ENCODE results near the gene GOLPH3L.

The GOLPH3L gene

GRCh38 chr1:150696995-150697927, at the start of gene GOLPH3L:
GOLPH3L (minus strand) TSS chr1:150697154; CDS start chr1:150694838, 2,316 bp downstream.
- Histone ChIP-seq H3K4me2 (peak within 1 kb of the TSS; percentile 67), H3K9ac (peak within 1 kb of the TSS; percentile 51), H3K36me3 (ENCODE audit: insufficient read depth) (no peaks in the 10 kb centered on the region; the same call in 1 of the 2 replicates), H2AFZ (ENCODE audit: low read depth) (peak within 1 kb of the TSS; percentile 75), H3K27ac (peak within 1 kb of the TSS; percentile 43), H3K27me3 (ENCODE audit: insufficient read depth, low read depth) (no peaks in the 10 kb centered on the region), H3K4me3 (IDR thresholded peaks at IDR 0.05; ENCODE audit: insufficient read depth, low read depth, low read length) (peak within 1 kb of the TSS; percentile 100), H3K4me1 (ENCODE audit: low read depth, poor library complexity, severe bottlenecking) (peaks cover 25% of the 10 kb centered on the region), H4K20me1 (ENCODE audit: insufficient read depth) (no peaks in the 10 kb centered on the region), H3K79me2 (ENCODE audit: insufficient read depth, low read depth) (peaks cover 13% of the 10 kb centered on the region)
- peak; percentile 64 for TF ChIP-seq CTCF (conservative IDR thresholded peaks at IDR 0.05; ENCODE audit: low read depth, low read length)

- Histone ChIP-seq H3K27me3 (ENCODE audit: insufficient read depth, low read depth) (no peaks in the 10 kb centered on the region), H3K27ac (no peak overlapping the region), H3K4me3 (IDR thresholded peaks at IDR 0.05; ENCODE audit: insufficient read depth, low read depth, low read length) (no peak overlapping the region), H3K9ac (no peak overlapping the region), H4K20me1 (ENCODE audit: insufficient read depth) (no peaks in the 10 kb centered on the region), H2AFZ (ENCODE audit: low read depth) (no peak overlapping the region), H3K4me1 (ENCODE audit: low read depth, poor library complexity, severe bottlenecking) (no peaks in the 10 kb centered on the region), H3K36me3 (ENCODE audit: insufficient read depth) (no peaks in the 10 kb centered on the region), H3K4me2 (no peak overlapping the region), H3K79me2 (ENCODE audit: insufficient read depth, low read depth) (no peaks in the 10 kb centered on the region)
- no peak for TF ChIP-seq CTCF (conservative IDR thresholded peaks at IDR 0.05; ENCODE audit: low read depth, low read length)
These were observed 33.3 kb upstream of the GOLPH3L start for GRCh38 chr1:150730130-150730721.

GRCh38 chr1:150724336-150724735, 27.4 kb upstream of the GOLPH3L start:
- H3K4me2 ChIP-seq = no peak overlapping the region
- no peaks in the 10 kb centered on the region for H3K4me1 ChIP-seq (ENCODE audit: low read depth, poor library complexity, severe bottlenecking)
- no peak overlapping the region for H3K4me3 ChIP-seq (IDR thresholded peaks at IDR 0.05; ENCODE audit: insufficient read depth, low read depth, low read length)
- H3K27ac ChIP-seq = no peak overlapping the region
- H3K9ac ChIP-seq = no peak overlapping the region
- H3K79me2 ChIP-seq (ENCODE audit: insufficient read depth, low read depth) = no peaks in the 10 kb centered on the region
- H3K36me3 ChIP-seq (ENCODE audit: insufficient read depth) = no peaks in the 10 kb centered on the region
- no peaks in the 10 kb centered on the region for H4K20me1 ChIP-seq (ENCODE audit: insufficient read depth)
- TF ChIP-seq CTCF (conservative IDR thresholded peaks at IDR 0.05; ENCODE audit: low read depth, low read length) = no peak
- H3K27me3 ChIP-seq (ENCODE audit: insufficient read depth, low read depth) = no peaks in the 10 kb centered on the region
- H2AFZ ChIP-seq (ENCODE audit: low read depth) = no peak overlapping the region

GRCh38 chr1:150720703-150721102, 23.7 kb upstream of the GOLPH3L start, which contains the start of gene HORMAD1:
HORMAD1 (minus strand) TSS chr1:150720895; CDS start chr1:150719505, 1,390 bp downstream.
- Histone ChIP-seq H2AFZ (ENCODE audit: low read depth) (no peak within 1 kb of the TSS), H3K79me2 (ENCODE audit: insufficient read depth, low read depth) (no peaks in the 10 kb centered on the region), H4K20me1 (ENCODE audit: insufficient read depth) (no peaks in the 10 kb centered on the region), H3K27me3 (ENCODE audit: insufficient read depth, low read depth) (no peaks in the 10 kb centered on the region), H3K36me3 (ENCODE audit: insufficient read depth) (no peaks in the 10 kb centered on the region), H3K4me1 (ENCODE audit: low read depth, poor library complexity, severe bottlenecking) (peaks cover 7% of the 10 kb centered on the region), H3K27ac (no peak within 1 kb of the TSS), H3K9ac (no peak within 1 kb of the TSS), H3K4me2 (no peak within 1 kb of the TSS), H3K4me3 (IDR thresholded peaks at IDR 0.05; ENCODE audit: insufficient read depth, low read depth, low read length) (no peak within 1 kb of the TSS)
- no peak for TF ChIP-seq CTCF (conservative IDR thresholded peaks at IDR 0.05; ENCODE audit: low read depth, low read length)

Data from KMS-11 (cell line).